GM12878 (cell line): ENCODE data around the gene PPOX. TPM values are rescaled to one million over a fixed set of nuclear protein-coding genes. Genes with fewer than 3 reads are reported as not detected.

Experiments
- ATAC-seq: fragments of 200-7000 bp; cut with Tn5 transposase; 3 replicates; pipeline ENCODE4 v1.9.1; 2020; ENCODE audit warnings: mild to moderate bottlenecking, moderate library complexity
- BruUV-seq: library from RNA; stranded (reverse); fragments of 400-500 nt; replicated peaks from 2 replicates; lab custom pipeline; 2021; lab: Mats Ljungman, UMichigan
- CTCF ChIA-PET: fragments of 300-600 bp; sonication (Branson Sonifier 250); formaldehyde crosslinking; extraction: SDS; loops from one replicate; lab custom pipeline; 2021; ENCODE audit warnings: inconsistent platforms; lab: Yijun Ruan, JAX
- POLR2A ChIA-PET: fragments of 350-600 bp; formaldehyde crosslinking; extraction: SDS; loops from one replicate; lab custom pipeline; 2021; ENCODE audit warnings: inconsistent platforms; lab: Charles Lee
- RAD21 ChIA-PET: fragments of 300-600 bp; sonication (Branson Sonifier 250); formaldehyde crosslinking; loops from one replicate; lab custom pipeline; 2023; ENCODE audit warnings: antibody characterized with exemption; ENCODE audit not compliant: unreplicated experiment; lab: Charles Lee
- SMC1A ChIA-PET: fragments of 300-600 bp; sonication (Branson Sonifier 250); formaldehyde crosslinking; loops from one replicate; lab custom pipeline; 2023; ENCODE audit not compliant: unreplicated experiment, uncharacterized antibody; lab: Charles Lee
- DNase-seq: peaks from one replicate; pipeline ENCODE4 v3.0.0-alpha.2; 2011; ENCODE audit warnings: low read depth, low spot score
- FAIRE-seq: peaks from 3 replicates; lab custom pipeline; 2011; peaks lifted over from hg19 to GRCh38; lab: Jason Lieb, UNC
- H2AFZ ChIP-seq: 2 replicates; pipeline ENCODE4 v1.6.0; 2011; ENCODE audit warnings: low read depth, low read length, control low read depth; ENCODE audit not compliant: control insufficient read depth
- H3K27ac ChIP-seq: 2 replicates; pipeline ENCODE4 v1.5.1; 2011; ENCODE audit warnings: control low read depth; ENCODE audit not compliant: control insufficient read depth, insufficient read depth
- H3K27me3 ChIP-seq, 2 experiments: replicated peaks in 1 of 2; 2 replicates each; pipeline versions ENCODE4 v1.6.0 to v1.6.1; 2011; ENCODE audit warnings: low read length in 1 of 2; ENCODE audit not compliant: control insufficient read depth in 2 of 2, insufficient read depth in 2 of 2
- H3K36me3 ChIP-seq, 2 experiments: 2 replicates each; pipeline ENCODE4 v1.5.1; 2011; ENCODE audit warnings: low read length in 1 of 2; ENCODE audit not compliant: control insufficient read depth in 2 of 2, insufficient read depth in 2 of 2
- H3K4me1 ChIP-seq: 2 replicates; pipeline ENCODE4 v1.6.1; 2011; ENCODE audit warnings: mild to moderate bottlenecking, low read length, moderate library complexity, mixed read lengths; ENCODE audit not compliant: control insufficient read depth, insufficient read depth
- H3K4me2 ChIP-seq: 2 replicates; pipeline ENCODE4 v1.6.0; 2011; ENCODE audit warnings: control low read depth; ENCODE audit not compliant: control insufficient read depth, insufficient read depth
- H3K4me3 ChIP-seq: fragments of 200-600 bp; sonication (generic); 2 replicates; pipeline ENCODE4 v1.5.1; 2016
- H3K79me2 ChIP-seq: 2 replicates; pipeline ENCODE4 v1.6.0; 2011; ENCODE audit warnings: low read length; ENCODE audit not compliant: control insufficient read depth, insufficient read depth
- H3K9ac ChIP-seq: 2 replicates; pipeline ENCODE4 v1.8.0; 2011; ENCODE audit warnings: low read length, control low read depth, mixed read lengths; ENCODE audit not compliant: control insufficient read depth, insufficient read depth
- H3K9me3 ChIP-seq: replicated peaks from 3 replicates; pipeline ENCODE4 v1.5.1; 2011; ENCODE audit warnings: mild to moderate bottlenecking, low read length; ENCODE audit not compliant: control insufficient read depth, insufficient read depth
- H4K20me1 ChIP-seq: 2 replicates; pipeline ENCODE4 v1.6.0; 2011; ENCODE audit not compliant: control insufficient read depth, insufficient read depth
- CREM ChIP-seq: IDR thresholded peaks from 2 replicates; pipeline ENCODE4 v1.6.1; 2014; ENCODE audit warnings: antibody characterized with exemption, low read depth
- CTCF ChIP-seq, 3 experiments: IDR thresholded peaks in 2 of 3; conservative IDR thresholded peaks in 1 of 3; 2 replicates each; pipeline ENCODE4 v1.5.1; 2011; ENCODE audit warnings: low read depth in 3 of 3, low read length in 3 of 3, mild to moderate bottlenecking in 3 of 3, control low read depth in 2 of 3, moderate library complexity in 2 of 3, inconsistent platforms in 1 of 3, mixed read lengths in 1 of 3; ENCODE audit not compliant: control insufficient read depth in 2 of 3, insufficient read depth in 1 of 3; ENCODE audit errors: extremely low read depth in 1 of 3
- EGR1 ChIP-seq, 2 experiments: IDR thresholded peaks; 1 replicate in 1 of 2; 2 replicates in 1 of 2; pipeline ENCODE4 v1.6.1; 2011 to 2012; ENCODE audit warnings: low read depth in 2 of 2, low read length in 2 of 2, borderline replicate concordance in 1 of 2, mild to moderate bottlenecking in 1 of 2, moderate library complexity in 1 of 2
- NKRF ChIP-seq: fragments of 450-650 bp; conservative IDR thresholded peaks from 2 replicates; pipeline ENCODE4 v1.6.1; 2017; ENCODE audit warnings: mild to moderate bottlenecking, moderate library complexity
- POLR2A ChIP-seq: IDR thresholded peaks from 2 replicates; pipeline ENCODE4 v1.6.1; 2011; ENCODE audit warnings: low read depth, mild to moderate bottlenecking, low read length
- RUNX3 ChIP-seq: IDR thresholded peaks from 2 replicates; pipeline ENCODE4 v1.6.1; 2012; ENCODE audit warnings: low read length, inconsistent platforms
- SP1 ChIP-seq: IDR thresholded peaks from one replicate; pipeline ENCODE4 v1.6.1; 2011; ENCODE audit warnings: low read depth, low read length
- YBX1 ChIP-seq: fragments of 450-650 bp; IDR thresholded peaks from 2 replicates; pipeline ENCODE4 v1.6.1; 2016; ENCODE audit warnings: antibody characterized with exemption
- ZSCAN29 ChIP-seq: fragments of 450-650 bp; IDR thresholded peaks from 2 replicates; pipeline ENCODE4 v1.6.1; 2017; ENCODE audit warnings: mild to moderate bottlenecking, moderate library complexity
- WGBS: methylation state at CpG from one replicate; pipeline ENCODE4 v1.1.6; 2016; ENCODE audit warnings: low lambda C conversion rate; ENCODE audit not compliant: insufficient replicate concordance, insufficient coverage; ENCODE audit errors: missing lambda C conversion rate; 5-methylcytosine and 5-hydroxymethylcytosine counted together
- in situ Hi-C: fragments of 300-500 bp; cut with MboI; formaldehyde crosslinking; loops from 9 replicates; pipeline ENCODE4 v1.14.3; 2018; ENCODE audit warnings: mixed read lengths
- intact Hi-C: fragments of 100-400 bp; cut with micrococcal nuclease; formaldehyde crosslinking; loops from one replicate; pipeline ENCODE4 v1.14.2; 2022; ENCODE audit not compliant: unreplicated experiment
- polyA plus RNA-seq, 11 experiments: library from polyadenylated mRNA; depleted of rRNA in 4 of 11; unstranded in 6 of 11; stranded (reverse) in 5 of 11; fragments of >200 nt; fragmentation: Nextera tagmentation in 4 of 11; fragmentation: Illumina TruSeq in 1 of 11; extraction: Ambion mirVana in 4 of 11; extraction: Trizol in 1 of 11; gene quantifications; 1 replicate in 1 of 11; 2 replicates in 10 of 11; pipeline versions ENCODE4 v1.2.1 to v1.2.3, GENCODE V29; 2011 to 2016; ENCODE audit warnings: inconsistent platforms in 2 of 11, missing spikeins in 2 of 11, low read depth in 1 of 11
- total RNA-seq, 4 experiments: library from RNA; depleted of rRNA in 3 of 4; stranded (reverse); fragments of >200 nt in 3 of 4; fragmentation: Illumina TruSeq in 1 of 4; extraction: Trizol in 1 of 4; gene quantifications; 2 replicates each; pipeline versions ENCODE4 v1.2.1 to v1.2.3, GENCODE V29; 2013 to 2021

The PPOX gene
- total and polyA plus RNA-seq, 10 of the 15 experiments (the other 5 are each of a cell fraction or from before 2014, with no cell fraction given), result 8.9 to 31.5 (median 20.3) TPM

DNA sequence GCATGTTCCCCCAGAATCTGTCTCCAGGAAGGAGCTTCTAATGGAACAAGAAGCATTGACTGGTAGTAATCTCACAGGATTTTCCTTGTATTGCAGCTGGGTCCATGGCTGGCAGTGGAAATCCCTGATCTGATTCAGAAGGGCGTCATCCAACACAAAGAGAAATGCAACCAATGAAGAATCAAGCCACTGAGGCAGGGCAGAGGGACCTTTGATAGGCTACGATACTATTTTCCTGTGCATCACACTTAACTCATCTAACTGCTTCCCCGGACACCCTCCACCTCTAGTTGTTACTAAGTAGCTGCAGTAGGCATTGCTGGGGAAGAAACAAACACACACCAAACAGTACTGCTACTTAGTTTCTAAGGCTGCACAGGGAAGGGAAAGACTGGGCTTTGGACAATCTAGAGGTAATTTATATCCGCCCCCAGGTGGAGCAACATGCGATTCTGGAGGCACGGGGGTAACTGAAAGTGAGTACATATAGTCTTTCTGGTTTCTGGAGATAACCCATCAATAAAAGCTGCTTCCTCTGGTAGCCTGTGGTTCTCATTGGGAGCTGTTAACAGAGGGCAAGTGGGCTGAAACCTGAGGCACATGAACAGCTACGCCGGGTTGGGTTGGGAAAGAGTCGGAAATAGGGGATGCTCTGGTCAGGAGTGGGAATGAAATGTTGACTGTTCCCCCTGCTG is 7.8 kb upstream of the PPOX start:
- H3K9me3 ChIP-seq, result no peaks in the 10 kb centered on the region
- TF ChIP-seq RUNX3, result no peak
- TF ChIP-seq YBX1, result no peak
- in situ Hi-C loops (no loop called here), intact Hi-C loops (no loop called here)
- ChIA-PET SMC1A (interaction anchor here (0.6 to 1.5 kb wide), 5 partner anchors 8 to 227 kb away, joined by 3 to 6 read pairs (median 3); partner anchors contain the start of gene PPOX), POLR2A (interaction anchor here (0.8 to 2.2 kb wide), 4 partner anchors 9 to 25 kb away, joined by 3 to 8 read pairs (median 4); no protein-coding TSS in a partner anchor), CTCF (interaction anchor here (0.8 to 2.2 kb wide), 14 partner anchors 8 to 225 kb away, joined by 3 to 18 read pairs (median 4); partner anchors contain the start of genes B4GALT3, PPOX and USF1), RAD21 (interaction anchor here (0.8 to 1.3 kb wide), 3 partner anchors 46 to 161 kb away, joined by 3 to 4 read pairs (median 3); no protein-coding TSS in a partner anchor)
- H4K20me1 ChIP-seq, result no peaks in the 10 kb centered on the region
- peak overlapping the region; percentile 68; the same call in 1 of the 2 replicates for H3K27ac ChIP-seq
- TSS peak; percentile 9 for BruUV-seq
- no peak overlapping the region for H3K9ac ChIP-seq
- ATAC-seq (no peak), DNase-seq (no peak), FAIRE-seq (no peak)
- H3K79me2 ChIP-seq, result peaks cover 24% of the 10 kb centered on the region
- peak overlapping the region; percentile 83 for H3K4me2 ChIP-seq
- H3K4me1 ChIP-seq, result peaks cover 17% of the 10 kb centered on the region
- no peaks in the 10 kb centered on the region for H3K27me3 ChIP-seq
- H2AFZ ChIP-seq, result 0 out of 2 replicates have a peak overlapping the region, but pooled peaks have one; percentile 82
- WGBS, result 31% methylated on average over 9 of the region's 9 CpGs
- peaks cover 0 to 12% of the 10 kb centered on the region in 2 experiments for H3K36me3 ChIP-seq
- H3K4me3 ChIP-seq, result peak overlapping the region; percentile 83; the same call in 1 of the 2 replicates

DNA sequence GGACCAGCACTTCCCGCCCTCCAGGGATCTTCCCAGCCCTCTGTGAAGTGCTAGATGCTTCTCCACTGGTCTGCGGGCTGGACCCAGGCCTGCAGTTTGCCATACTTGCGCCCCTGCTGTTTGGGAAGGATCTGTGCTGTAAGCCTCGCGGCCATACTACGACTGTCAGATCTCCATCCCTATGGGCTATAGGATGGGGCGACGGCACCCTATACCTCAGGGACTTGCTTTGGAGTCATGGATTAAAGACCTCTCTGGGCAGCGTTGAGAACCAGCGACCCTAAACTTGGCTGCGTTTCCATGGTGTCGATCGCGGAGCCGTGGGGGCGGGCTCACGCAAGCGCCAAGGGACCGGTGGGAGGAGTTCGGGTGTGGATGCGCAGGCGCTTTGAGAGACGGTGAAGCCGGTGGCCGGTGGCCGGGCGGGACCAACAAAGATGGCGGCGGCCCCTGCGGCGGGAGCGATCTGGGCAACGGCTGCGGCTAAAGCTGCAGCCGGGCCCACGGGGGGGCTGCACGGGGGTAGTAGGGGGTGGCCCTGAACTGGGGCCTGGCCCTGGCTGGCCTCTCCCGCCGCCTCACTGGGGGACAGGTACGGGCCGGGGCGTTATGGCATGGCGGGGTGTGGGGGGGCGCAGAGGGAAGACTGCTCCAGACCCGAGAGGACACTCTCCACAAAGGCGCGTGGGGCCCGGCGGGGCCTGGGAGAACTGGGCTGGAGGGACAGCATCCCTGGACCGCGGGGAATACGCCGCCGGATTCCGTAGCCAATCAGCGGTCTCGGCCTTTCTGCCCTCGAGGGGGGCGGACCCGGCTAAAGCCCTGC is 6.9 kb upstream of the PPOX start, which contains the start of gene USP21:
Gene USP21, plus strand, starts transcription at position 414 of the 826 bp plus-strand sequence. CDS start 1,141 bp downstream, outside the sequence.
- peak; percentile 62 for DNase-seq
- ATAC-seq, result peak; percentile 99
- Histone ChIP-seq H3K27me3 (no peaks in the 10 kb centered on the region), H2AFZ (peak within 1 kb of the TSS; percentile 82), H3K4me3 (peak within 1 kb of the TSS; percentile 83), H3K27ac (peak within 1 kb of the TSS; percentile 68), H3K36me3 (peaks cover 0 to 12% of the 10 kb centered on the region in 2 experiments), H3K4me2 (peak within 1 kb of the TSS; percentile 97), H3K9ac (peak within 1 kb of the TSS; percentile 89), H3K79me2 (peaks cover 17% of the 10 kb centered on the region), H3K4me1 (peaks cover 17% of the 10 kb centered on the region), H4K20me1 (no peaks in the 10 kb centered on the region), H3K9me3 (no peaks in the 10 kb centered on the region)
- intact Hi-C loops, result no loop called here
- ChIA-PET CTCF (interaction anchor here (0.9 to 1.3 kb wide), 5 partner anchors 9 to 225 kb away, joined by 3 to 7 read pairs (median 4); partner anchors contain the start of gene B4GALT3), SMC1A (interaction anchor here (0.6 to 1.4 kb wide), 2 partner anchors 30 to 226 kb away, joined by 3 read pairs; no protein-coding TSS in a partner anchor), POLR2A (interaction anchor here (1.0 to 2.2 kb wide), 3 partner anchors 8 to 26 kb away, joined by 4 to 8 read pairs (median 5); no protein-coding TSS in a partner anchor), RAD21 (no interaction called here)
- BruUV-seq, result no TSS peak
- peak; percentile 88 for FAIRE-seq
- WGBS, result 2% methylated on average over 54 of the region's 60 CpGs
- in situ Hi-C loops, result no loop called here
- TF ChIP-seq CREM (no peak), POLR2A (peak; percentile 82), NKRF (no peak), SP1 (peak; percentile 48), YBX1 (no peak), EGR1 (IDR thresholded peaks at IDR 0.05; ENCODE audit: borderline replicate concordance in 1 of 2, low read depth in 2 of 2, low read length in 2 of 2) (peak in 1 of 2 experiments; percentile 78; a peak in 1 of 3 replicates), CTCF (IDR thresholded peaks at IDR 0.05 in 2 of 3, conservative IDR thresholded peaks at IDR 0.05 in 1 of 3; ENCODE audit: control insufficient read depth in 2 of 3, extremely low read depth in 1 of 3, insufficient read depth in 1 of 3, low read depth in 3 of 3, low read length in 3 of 3) (peak in 2 of 3 experiments; percentile 14 to 19; a peak in 2 of 6 replicates), ZSCAN29 (no peak)
